Motor neuron (in vitro differentiated cells): Measurements from ENCODE around the gene NR1I3. TPM values are rescaled to one million over a fixed set of nuclear protein-coding genes. Genes with fewer than 3 reads are reported as not detected.
A peak's percentile ranks its signal among the peaks of the same experiment; 100 is the strongest.

ENCODE experiments used
- ATAC-seq, 8 experiments: fragments of 200-7000 bp; cut with Tn5 transposase; replicated peaks in 6 of 8; 2 replicates each; pipeline ENCODE4 v1.8.0; 2021; ENCODE audit warnings: mild to moderate bottlenecking in 8 of 8, moderate library complexity in 8 of 8
- H3K27ac ChIP-seq, 2 donors: fragments of 250-450 bp; sonication (Bioruptor Pico); 2 replicates each; pipeline ENCODE4 v1.9.0; 2021; ENCODE audit warnings: antibody characterized with exemption in 2 of 2, mild to moderate bottlenecking in 2 of 2, moderate library complexity in 1 of 2
- H3K4me1 ChIP-seq, 2 donors: fragments of 250-450 bp; sonication (Bioruptor Pico); replicated peaks in 1 of 2; 2 replicates each; pipeline ENCODE4 v1.6.1; 2021; ENCODE audit warnings: antibody characterized with exemption in 2 of 2, mild to moderate bottlenecking in 2 of 2, moderate library complexity in 1 of 2
- H3K4me3 ChIP-seq, 5 donors: fragments of 250-450 bp; sonication (Bioruptor Pico); 2 replicates each; pipeline ENCODE4 v1.9.0; 2021; ENCODE audit warnings: antibody characterized with exemption in 5 of 5, mild to moderate bottlenecking in 5 of 5, moderate library complexity in 4 of 5
- WGBS, 10 experiments: fragments of 450-650 bp; shearing (Covaris generic); methylation state at CpG; one replicate each; pipeline ENCODE4 v1.0.0; 2022; 5-methylcytosine and 5-hydroxymethylcytosine counted together
- in situ Hi-C, 9 experiments: fragments of 400-800 bp; cut with MboI; loops; one replicate each; pipeline ENCODE4 v1.15.0; 2021; ENCODE audit warnings: low sequenced_read_pairs in 9 of 9, low pct_unique_long_range_greater_than_20kb in 2 of 9; ENCODE audit not compliant: unreplicated experiment in 9 of 9
- total RNA-seq, 8 experiments: library from RNA; unstranded; fragments of 300-600 nt; gene quantifications; 2 replicates each; pipeline versions ENCODE4 v1.2.3 to v1.2.4, GENCODE V29; 2022

The NR1I3 gene
- total RNA-seq, 8 experiments from 2014 or later: 1.2 to 6.1 (median 3.7) TPM

GRCh38 chr1:161197560-161198193 lies 40.3 kb downstream of the NR1I3 start:
- 13 to 91% (median 79%) methylated on average over 2 to 6 of the region's 11 CpGs; no CpG with 5 or more reads in 4 of the 10 experiments for WGBS, 10 experiments
- ATAC-seq: no peak
- no peak overlapping the region for H3K4me3 ChIP-seq
- in situ Hi-C loops: no loop called here
- H3K27ac ChIP-seq: no peak overlapping the region
- H3K4me1 ChIP-seq: peaks cover 23 to 31% of the 10 kb centered on the region in 2 donors

- peak in 3 of 8 experiments; percentile 0 to 1 (median 1) for ATAC-seq
- Histone ChIP-seq H3K4me3 (no peak overlapping the region), H3K27ac (no peak overlapping the region), H3K4me1 (peaks cover 24 to 31% of the 10 kb centered on the region in 2 donors)
- WGBS, 10 experiments: 0 to 94% (median 75%) methylated on average over 1 to 13 of the region's 27 CpGs; no CpG with 5 or more reads in 3 of the 10 experiments
- in situ Hi-C loops: no loop called here
Measured at GRCh38 chr1:161196521-161197451, 41.2 kb downstream of the NR1I3 start.

- WGBS, 10 experiments: 88 to 93% (median 90%) methylated on average over 2 to 6 of the region's 7 CpGs; no CpG with 5 or more reads in 7 of the 10 experiments
- in situ Hi-C loops: no loop called here
- Histone ChIP-seq H3K27ac (no peak overlapping the region), H3K4me3 (no peak overlapping the region), H3K4me1 (peaks cover 17 to 24% of the 10 kb centered on the region in 2 donors)
- ATAC-seq: no peak
Measured at GRCh38 chr1:161196111-161196510, 41.9 kb downstream of the NR1I3 start.

DNA sequence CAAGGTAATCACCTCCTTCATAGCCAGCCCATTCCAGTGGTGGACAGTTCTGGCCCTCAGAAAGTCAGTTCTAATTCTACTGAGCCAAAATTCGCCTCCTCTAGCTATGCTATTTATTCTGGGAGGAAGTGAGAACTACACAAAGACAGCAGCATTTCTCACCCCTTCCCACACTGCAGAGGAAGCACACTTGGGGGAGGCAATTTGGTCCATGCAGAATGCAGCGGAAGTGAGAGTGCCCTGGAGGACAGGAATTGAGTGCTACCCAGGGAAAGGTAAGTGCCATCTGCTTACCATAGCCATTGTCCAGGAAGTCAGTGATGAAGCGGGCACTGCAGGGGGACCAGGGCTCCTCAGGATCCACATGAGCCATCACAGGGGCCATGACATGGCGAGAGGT lies 42.8 kb downstream of the NR1I3 start:
- Histone ChIP-seq H3K4me1 (peaks cover 9 to 16% of the 10 kb centered on the region in 2 donors), H3K27ac (no peak overlapping the region), H3K4me3 (no peak overlapping the region)
- WGBS, 10 experiments: 20 to 92% (median 82%) methylated on average over 1 to 4 of the region's 4 CpGs; no CpG with 5 or more reads in 3 of the 10 experiments
- in situ Hi-C loops: no loop called here
- ATAC-seq: no peak

GRCh38 chr1:161193561-161194235 lies 44.3 kb downstream of the NR1I3 start:
- WGBS, 10 experiments: 60 to 85% (median 73%) methylated on average over 1 to 7 of the region's 21 CpGs; no CpG with 5 or more reads in 6 of the 10 experiments
- Histone ChIP-seq H3K4me3 (no peak overlapping the region), H3K4me1 (peaks cover 9 to 12% of the 10 kb centered on the region in 2 donors), H3K27ac (no peak overlapping the region)
- in situ Hi-C loops: no loop called here
- ATAC-seq: no peak

DNA sequence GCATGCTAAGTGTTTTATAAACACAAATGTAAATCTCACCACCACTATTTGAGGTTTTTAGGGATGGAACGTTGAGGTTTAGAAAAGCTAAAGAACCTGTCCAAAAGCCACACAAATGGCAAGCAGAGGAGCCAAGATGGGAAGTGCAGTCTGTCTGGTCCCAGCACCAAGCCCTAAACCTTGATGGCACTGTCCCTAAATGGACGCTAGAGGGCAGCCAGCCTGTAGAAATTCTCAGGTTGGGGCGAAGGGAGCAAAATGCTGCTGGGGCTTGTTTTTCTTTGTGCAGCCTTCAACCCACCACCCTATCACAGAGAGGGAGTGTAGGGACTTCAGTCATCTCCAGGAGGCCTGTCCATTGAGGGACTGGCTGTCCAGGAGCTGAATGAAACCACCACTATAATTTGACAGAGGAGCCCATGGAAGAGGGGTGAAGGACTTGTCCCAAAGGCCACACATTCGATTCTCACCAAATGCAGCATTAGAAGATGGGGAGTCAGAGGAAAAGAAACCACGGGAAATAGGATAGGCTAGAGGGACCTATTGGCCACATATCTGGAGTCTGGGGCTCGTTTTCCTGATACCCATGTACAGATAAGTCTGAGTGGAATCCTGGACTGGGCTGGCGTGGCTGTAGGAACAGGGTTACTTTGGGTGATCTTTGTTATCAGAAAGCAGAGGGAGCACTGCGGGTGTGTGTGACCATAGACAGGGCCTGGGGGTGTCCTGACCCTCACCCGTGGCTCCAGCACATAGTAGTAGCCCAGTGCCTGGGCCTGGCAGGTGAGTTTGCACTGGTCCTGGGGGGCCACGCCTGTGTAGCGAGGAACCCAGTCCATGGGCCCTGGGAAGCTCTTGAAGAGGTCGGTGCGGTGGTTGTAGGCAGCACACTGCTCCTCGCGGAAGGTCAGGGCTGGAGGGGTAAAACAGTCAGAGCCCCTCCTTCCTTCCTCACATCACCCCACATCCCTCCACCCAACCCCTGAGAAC lies 45.2 kb downstream of the NR1I3 start:
- peaks cover 4 to 5% of the 10 kb centered on the region in 2 donors for H3K4me1 ChIP-seq
- in situ Hi-C loops: no loop called here
- H3K27ac ChIP-seq: no peak overlapping the region
- ATAC-seq: peak; percentile 0 to 87 (median 84)
- WGBS, 10 experiments: 0 to 100% (median 51%) methylated on average over 1 to 10 of the region's 15 CpGs; no CpG with 5 or more reads in 2 of the 10 experiments
- no peak overlapping the region for H3K4me3 ChIP-seq

- H3K4me3 ChIP-seq: no peak overlapping the region
- peaks cover 4% of the 10 kb centered on the region in 2 donors for H3K4me1 ChIP-seq
- 41 to 80% (median 64%) methylated on average over 1 to 6 of the region's 8 CpGs; no CpG with 5 or more reads in 4 of the 10 experiments for WGBS, 10 experiments
- no peak for ATAC-seq
- no peak overlapping the region for H3K27ac ChIP-seq
- in situ Hi-C loops: no loop called here
Measured at GRCh38 chr1:161191971-161192370, 46.0 kb downstream of the NR1I3 start.

GRCh38 chr1:161190962-161191521 lies 47.0 kb downstream of the NR1I3 start:
- peak in 3 of 8 experiments; percentile 1 to 20 (median 3) for ATAC-seq
- in situ Hi-C loops: no loop called here
- Histone ChIP-seq H3K4me3 (no peak overlapping the region), H3K27ac (no peak overlapping the region), H3K4me1 (peaks cover 3 to 4% of the 10 kb centered on the region in 2 donors)
- WGBS, 10 experiments: 48 to 100% (median 85%) methylated on average over 1 to 7 of the region's 22 CpGs; no CpG with 5 or more reads in 4 of the 10 experiments

GRCh38 chr1:161189036-161189435 lies 49.0 kb downstream of the NR1I3 start:
- Histone ChIP-seq H3K4me1 (peaks cover 3 to 4% of the 10 kb centered on the region in 2 donors), H3K4me3 (no peak overlapping the region), H3K27ac (no peak overlapping the region)
- 15 to 100% (median 90%) methylated on average over 3 to 5 of the region's 5 CpGs; no CpG with 5 or more reads in 5 of the 10 experiments for WGBS, 10 experiments
- in situ Hi-C loops: no loop called here
- peak in 1 of 8 experiments; percentile 1 for ATAC-seq

DNA sequence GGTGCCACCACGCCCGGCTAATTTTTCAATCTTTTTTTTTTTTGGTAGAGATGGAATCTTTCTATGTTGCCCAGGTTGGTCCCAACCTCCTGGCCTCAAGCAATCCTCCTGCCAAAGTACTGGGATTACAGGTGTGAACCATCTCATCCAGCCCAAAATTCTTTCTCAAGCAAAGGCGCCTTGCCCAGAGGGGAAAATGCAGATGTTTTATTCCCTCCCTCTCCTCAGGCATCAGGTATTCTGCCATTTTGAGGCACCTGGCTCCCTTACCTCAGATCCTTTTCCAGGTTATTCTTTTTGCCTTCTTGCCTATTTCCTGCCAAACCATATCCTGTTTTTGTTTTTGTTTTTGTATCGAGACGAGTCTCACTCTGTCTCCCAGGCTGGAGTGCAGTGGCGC lies 49.6 kb downstream of the NR1I3 start:
- H3K4me1 ChIP-seq: peaks cover 3 to 4% of the 10 kb centered on the region in 2 donors
- ATAC-seq: no peak
- 60 to 100% (median 86%) methylated on average over 1 to 5 of the region's 6 CpGs; no CpG with 5 or more reads in 2 of the 10 experiments for WGBS, 10 experiments
- no peak overlapping the region for H3K27ac ChIP-seq
- no peak overlapping the region for H3K4me3 ChIP-seq
- in situ Hi-C loops: no loop called here

- Histone ChIP-seq H3K4me3 (no peak overlapping the region), H3K27ac (no peak overlapping the region), H3K4me1 (no peaks in the 10 kb centered on the region)
- in situ Hi-C loops: no loop called here
- WGBS, 10 experiments: 0 to 100% (median 80%) methylated on average over 1 to 3 of the region's 3 CpGs; no CpG with 5 or more reads in 1 of the 10 experiments
- peak in 2 of 8 experiments; percentile 0 to 17 for ATAC-seq
Measured at GRCh38 chr1:161187311-161187710, 50.7 kb downstream of the NR1I3 start.
